Stimulated activated CD4-positive, alpha-beta T cell treated with anti-CD3 and anti-CD28 coated beads, Interleukin-1b, Interleukin-23, amount 100 ng/mL, for 4 hours (primary cell): Measurements from ENCODE around the gene ANO6.
"Not testable (repeated sequence)": the region's sequence is repeated elsewhere in the genome, so short reads cannot be mapped to it uniquely, and the experiment has no call there.

Source experiments
- DNase-seq, 2 donors: peaks; one replicate each; pipeline ENCODE4 v3.0.0-alpha.2; 2020; ENCODE audit warnings: low read depth in 2 of 2

The ANO6 gene

GRCh38 chr12:45235087-45236025, 19.5 kb downstream of the ANO6 start:
- DNase-seq: no peak

GRCh38 chr12:45236383-45236782, 20.5 kb downstream of the ANO6 start:
- DNase-seq: not testable (repeated sequence)

DNA sequence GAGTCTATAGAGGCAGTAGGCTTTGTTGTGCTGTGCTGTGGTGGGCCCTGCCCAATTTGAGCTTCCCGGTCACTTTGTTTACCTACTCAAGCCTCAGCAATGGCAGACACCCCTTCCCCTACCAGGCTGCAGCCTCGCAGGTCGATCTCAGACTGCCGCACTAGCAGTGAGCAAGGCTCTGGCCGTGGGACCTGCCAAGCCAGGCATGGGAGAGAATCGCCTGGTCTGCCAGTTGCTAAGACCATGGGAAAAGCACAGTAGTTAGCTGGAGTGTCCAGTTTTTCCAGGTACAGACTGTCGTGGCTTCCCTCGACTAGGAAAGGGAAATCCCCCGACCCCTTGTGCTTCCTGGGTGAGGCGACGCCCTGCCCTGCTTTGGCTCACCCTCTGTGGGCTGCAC, 26.3 kb downstream of the ANO6 start:
- no peak for DNase-seq

DNA sequence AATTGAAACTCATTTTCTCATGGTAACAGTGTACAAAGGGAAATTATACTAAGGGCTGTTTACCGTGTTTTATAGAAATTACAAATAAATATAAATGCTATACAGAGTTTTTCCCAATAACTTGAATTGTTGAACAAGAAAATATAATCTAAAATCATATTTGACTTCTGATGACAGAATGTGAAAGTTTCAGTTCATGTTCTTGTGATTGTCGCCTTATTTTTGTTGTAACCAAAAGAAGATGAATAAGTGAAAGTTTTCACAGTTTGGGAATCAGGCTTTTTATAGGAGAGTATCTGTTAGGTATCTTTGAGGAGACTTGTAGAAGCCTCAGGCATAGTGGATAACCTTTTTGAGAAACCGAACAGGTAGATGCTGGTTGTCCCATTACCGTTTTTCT, 28.1 kb downstream of the ANO6 start:
- DNase-seq: no peak

GRCh38 chr12:45244561-45245343, 28.9 kb downstream of the ANO6 start:
- DNase-seq: no peak

GRCh38 chr12:45246236-45246635, 30.3 kb downstream of the ANO6 start:
- no peak for DNase-seq

GRCh38 chr12:45247589-45247988, 31.7 kb downstream of the ANO6 start:
- no peak for DNase-seq

DNA sequence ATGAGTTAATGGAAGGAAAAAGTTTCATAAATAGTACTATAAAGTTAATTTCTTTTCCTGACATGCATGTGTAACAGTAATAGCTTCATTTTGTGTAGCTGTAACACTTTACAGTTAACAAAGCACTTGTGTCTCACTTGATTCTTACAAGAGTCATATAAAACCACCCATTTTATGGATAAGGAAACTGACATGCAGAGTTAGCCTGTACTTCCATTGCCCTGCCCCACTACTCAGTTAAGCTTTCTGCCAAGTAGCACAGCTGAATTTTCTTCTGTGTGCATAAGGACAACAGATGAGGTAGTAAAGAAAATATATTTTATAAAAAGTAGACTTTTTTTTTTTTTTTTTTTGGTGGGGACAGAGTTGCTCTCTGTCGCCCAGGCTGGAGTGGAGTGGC, 32.2 kb downstream of the ANO6 start:
- no peak for DNase-seq

DNA sequence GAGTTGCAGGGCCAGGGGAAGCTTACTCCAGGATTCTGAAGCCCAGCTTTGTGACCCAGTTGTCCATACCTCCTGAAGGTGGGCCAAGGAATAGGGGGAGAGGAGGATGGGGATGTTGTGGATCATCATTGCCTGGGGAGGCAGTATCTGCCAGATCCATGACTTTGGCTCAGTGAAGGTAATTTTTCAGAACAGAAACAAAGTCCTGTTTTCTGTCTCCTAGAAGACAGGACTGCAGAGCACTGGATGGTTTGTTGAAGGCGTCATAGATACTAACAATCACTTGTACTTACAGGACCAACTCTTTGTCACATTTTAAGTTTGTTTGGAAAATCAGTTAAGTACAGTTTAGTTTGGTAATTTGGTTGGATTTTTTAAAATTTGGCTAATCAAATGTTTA, 38.4 kb downstream of the ANO6 start:
- no peak for DNase-seq

DNA sequence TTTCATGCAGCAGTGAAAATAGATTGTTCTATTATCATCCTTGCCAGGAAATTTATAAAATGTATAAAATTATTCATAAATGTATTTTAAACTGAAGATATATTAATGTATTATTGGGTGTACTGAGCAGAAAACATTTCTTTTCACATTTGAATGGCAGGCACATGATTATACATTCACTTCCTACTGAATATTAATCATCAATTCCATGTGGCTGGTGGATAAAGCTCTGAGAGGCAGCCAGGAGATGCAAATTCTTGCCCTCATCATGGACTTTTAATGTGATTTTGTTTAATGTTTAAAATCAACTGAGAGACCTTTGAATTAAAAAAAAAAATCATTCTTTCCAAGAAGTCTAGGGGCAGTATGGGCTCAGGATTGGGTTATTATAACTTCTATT, 40.8 kb downstream of the ANO6 start:
- DNase-seq: no peak

- no peak for DNase-seq
These were observed 41.5 kb downstream of the ANO6 start for GRCh38 chr12:45257185-45257930.

GRCh38 chr12:45259675-45260074, 43.8 kb downstream of the ANO6 start:
- no peak for DNase-seq

DNA sequence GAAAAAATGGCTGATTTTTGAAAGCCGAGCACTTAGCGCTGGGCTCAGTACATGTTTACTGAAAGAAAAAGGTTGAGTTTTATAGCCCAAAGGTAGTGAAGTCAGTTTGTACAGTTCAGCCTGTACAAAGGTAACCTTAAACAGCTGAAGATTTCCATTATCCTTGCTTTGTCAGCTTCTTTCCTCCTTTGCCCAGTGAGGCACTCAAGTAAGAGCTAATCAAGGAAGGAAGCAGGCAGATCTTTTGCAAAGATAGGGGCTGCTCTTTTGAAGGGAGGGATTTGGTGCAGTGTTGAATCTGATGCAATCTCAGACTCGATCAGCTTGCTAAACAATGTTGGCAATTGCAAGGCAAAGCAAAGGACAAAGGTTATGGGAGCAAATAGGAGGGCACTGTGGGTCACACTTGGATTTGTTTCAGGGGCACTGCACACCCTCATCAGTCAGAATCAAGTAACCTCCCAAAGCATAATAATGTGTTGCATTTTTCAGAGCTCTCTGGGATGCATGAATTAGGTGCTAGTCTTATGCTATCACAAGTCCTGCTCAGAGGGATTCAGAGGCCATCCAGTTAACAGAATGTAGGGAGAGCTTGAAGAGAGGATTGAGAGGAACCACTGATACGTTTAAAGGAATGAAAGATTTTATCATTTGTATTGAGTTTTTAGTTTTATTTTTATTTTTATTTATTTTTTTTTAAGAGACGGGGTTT, 44.4 kb downstream of the ANO6 start:
- no peak for DNase-seq

- DNase-seq: no peak
These were observed 45.0 kb downstream of the ANO6 start for GRCh38 chr12:45260854-45261253.

GRCh38 chr12:45262185-45262584, 46.3 kb downstream of the ANO6 start:
- DNase-seq: not testable (repeated sequence)

GRCh38 chr12:45263587-45263986, 47.7 kb downstream of the ANO6 start:
- DNase-seq: no peak

- DNase-seq: no peak
These were observed 52.9 kb downstream of the ANO6 start for GRCh38 chr12:45268672-45269411.

DNA sequence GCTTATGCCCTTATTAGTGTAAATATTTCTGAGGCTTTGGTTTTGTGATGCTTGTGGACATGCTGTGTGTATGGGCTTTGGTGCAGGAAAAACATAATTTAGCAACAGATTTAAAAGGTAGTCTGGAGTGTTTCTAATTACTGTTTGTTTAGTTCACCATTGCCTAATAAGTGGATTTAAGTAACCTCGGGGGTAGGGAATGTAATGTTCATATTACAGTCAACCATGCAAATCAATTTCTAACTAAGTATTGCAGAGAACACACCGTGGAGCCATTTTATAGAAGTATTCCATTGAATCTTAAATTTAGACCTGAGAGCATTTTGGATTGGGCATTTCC, 53.5 kb downstream of the ANO6 start:
- DNase-seq: no peak

- no peak for DNase-seq
These were observed 55.1 kb downstream of the ANO6 start for GRCh38 chr12:45270951-45271350.

DNA sequence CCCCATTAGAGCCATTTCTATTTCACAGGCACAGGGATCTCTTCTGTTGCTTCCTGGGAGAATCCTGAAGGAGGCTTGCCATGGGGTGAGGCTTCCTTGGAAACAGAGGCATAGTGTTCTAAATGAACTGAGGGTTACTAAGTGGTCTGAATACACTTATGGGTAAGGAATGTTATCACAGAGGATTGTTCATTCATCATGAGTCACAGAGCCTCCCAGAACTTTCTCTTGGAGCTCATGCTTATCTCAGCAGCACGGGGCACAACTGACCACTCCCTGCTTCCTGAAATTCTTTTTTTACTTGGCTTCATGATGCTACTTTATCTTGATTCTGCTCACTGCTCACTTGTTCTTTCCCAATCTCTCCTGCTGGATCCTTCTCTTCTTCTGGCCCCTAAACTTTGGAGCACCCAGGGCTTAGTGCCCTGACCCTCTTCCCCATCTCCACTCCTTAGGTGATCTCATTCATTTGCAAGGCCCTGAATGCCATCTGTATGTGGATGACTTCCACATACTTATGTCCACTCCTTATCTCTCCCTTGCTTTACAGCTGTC, 57.9 kb downstream of the ANO6 start:
- no peak for DNase-seq
